Loucy (cell line): ENCODE results near the gene MAP4K2.

Source experiments
- H2AFZ ChIP-seq: fragments of 200-600 bp; sonication (generic); 2 replicates; pipeline ENCODE4 v1.6.0; 2016; ENCODE audit warnings: antibody characterized with exemption, mild to moderate bottlenecking, low read length, moderate library complexity
- H3F3A ChIP-seq: fragments of 200-600 bp; 2 replicates; pipeline ENCODE4 v1.6.0; 2016; ENCODE audit warnings: antibody characterized with exemption, low read depth, mild to moderate bottlenecking
- H3K27me3 ChIP-seq: fragments of 200-600 bp; sonication (generic); 2 replicates; pipeline ENCODE4 v1.6.1; 2014; ENCODE audit warnings: low read length, mild to moderate bottlenecking; ENCODE audit not compliant: insufficient read depth, poor library complexity, severe bottlenecking
- H3K36me3 ChIP-seq: fragments of 200-600 bp; sonication (generic); 2 replicates; pipeline ENCODE4 v1.6.1; 2016; ENCODE audit warnings: low read length; ENCODE audit not compliant: insufficient read depth
- H3K4me1 ChIP-seq: fragments of 200-600 bp; sonication (generic); 2 replicates; pipeline ENCODE4 v1.5.1; 2014; ENCODE audit warnings: low read length, mild to moderate bottlenecking; ENCODE audit not compliant: insufficient read depth, poor library complexity, severe bottlenecking
- H3K4me2 ChIP-seq: fragments of 200-600 bp; sonication (generic); 2 replicates; pipeline ENCODE4 v1.6.0; 2014; ENCODE audit warnings: antibody characterized with exemption, low read length, low read depth, mild to moderate bottlenecking; ENCODE audit not compliant: poor library complexity, severe bottlenecking
- H3K4me3 ChIP-seq: fragments of 200-600 bp; sonication (generic); 2 replicates; pipeline ENCODE4 v1.5.1; 2014; ENCODE audit warnings: low read length, mild to moderate bottlenecking, mixed read lengths; ENCODE audit not compliant: poor library complexity, severe bottlenecking
- H3K79me2 ChIP-seq: fragments of 200-600 bp; sonication (generic); 2 replicates; pipeline ENCODE4 v1.6.1; 2014; ENCODE audit warnings: low read length; ENCODE audit not compliant: insufficient read depth
- H3K9ac ChIP-seq: fragments of 200-600 bp; sonication (generic); 2 replicates; pipeline ENCODE4 v1.6.0; 2014; ENCODE audit warnings: mild to moderate bottlenecking, low read depth, low read length, moderate library complexity; ENCODE audit not compliant: poor library complexity, severe bottlenecking
- H3K9me2 ChIP-seq: fragments of 200-600 bp; sonication (generic); replicated peaks from 2 replicates; pipeline ENCODE4 v1.6.1; 2016; ENCODE audit warnings: low read depth, low read length, mixed read lengths
- H3K9me3 ChIP-seq: fragments of 200-600 bp; sonication (generic); 2 replicates; pipeline ENCODE4 v1.6.1; 2014; ENCODE audit warnings: mild to moderate bottlenecking, antibody characterized with exemption, low read length, low read depth; ENCODE audit not compliant: insufficient read depth
- H4K20me1 ChIP-seq: fragments of 200-600 bp; sonication (generic); 2 replicates; pipeline ENCODE4 v1.6.0; 2014; ENCODE audit warnings: antibody characterized with exemption, low read length, mild to moderate bottlenecking; ENCODE audit not compliant: insufficient read depth, poor library complexity, severe bottlenecking
- EZH2phosphoT487 ChIP-seq: fragments of 200-600 bp; IDR thresholded peaks from 2 replicates; pipeline ENCODE4 v1.6.1; 2018; ENCODE audit warnings: antibody characterized with exemption, mild to moderate bottlenecking, moderate library complexity, borderline replicate concordance
- TF ChIP-seq, protein P1 (sequence below): fragments of 200-600 bp; sonication (generic); conservative IDR thresholded peaks from 2 replicates; pipeline ENCODE4 v1.5.1; 2014; ENCODE audit warnings: mild to moderate bottlenecking, antibody characterized with exemption, low read length

Gene MAP4K2

DNA sequence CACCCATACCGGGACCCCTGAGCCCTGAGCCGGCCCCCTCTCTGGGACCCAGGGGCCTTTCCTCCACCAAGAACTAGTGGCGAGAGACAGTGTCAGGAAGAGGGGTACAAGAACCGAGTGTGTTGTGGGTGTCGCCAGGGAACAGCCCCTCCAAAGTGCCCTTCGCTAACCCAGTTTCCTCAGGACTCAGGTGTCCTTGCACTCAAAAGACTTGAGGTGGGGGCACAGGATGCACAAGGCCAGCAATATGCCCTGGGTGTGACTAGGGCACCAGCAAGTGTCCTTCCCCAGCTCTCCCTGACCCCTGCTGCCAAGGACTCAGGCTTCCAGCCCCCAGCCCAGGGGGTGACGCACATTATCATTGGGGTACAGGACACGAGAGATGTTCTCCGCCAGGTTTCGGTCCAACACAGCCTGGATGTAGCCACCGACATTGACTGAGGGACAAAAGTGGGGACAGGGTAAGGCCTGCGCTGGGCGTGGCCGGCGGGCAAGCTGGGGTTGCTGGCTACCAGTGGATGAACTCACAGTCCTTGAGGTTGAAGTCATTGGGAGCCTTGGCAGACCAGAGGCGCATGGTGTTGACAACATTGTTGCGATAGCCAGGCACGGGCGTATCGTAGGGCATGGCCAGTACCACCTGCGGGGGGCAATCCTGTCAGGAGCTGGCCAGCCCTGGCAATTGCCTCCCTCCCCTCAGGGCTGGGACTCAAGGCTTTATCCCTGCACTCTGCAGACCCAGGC, 47.9 kb downstream of the MAP4K2 start:
- no peak overlapping the region for H2AFZ ChIP-seq
- H3K4me1 ChIP-seq = peaks cover 5% of the 10 kb centered on the region
- H3K9me2 ChIP-seq = no peaks in the 10 kb centered on the region
- H3K79me2 ChIP-seq = no peaks in the 10 kb centered on the region
- no peak overlapping the region for H3K4me3 ChIP-seq
- H3K27me3 ChIP-seq = no peaks in the 10 kb centered on the region
- H4K20me1 ChIP-seq = no peaks in the 10 kb centered on the region
- H3F3A ChIP-seq = no peaks in the 10 kb centered on the region
- no peaks in the 10 kb centered on the region for H3K36me3 ChIP-seq
- TF ChIP-seq, protein P1, sequence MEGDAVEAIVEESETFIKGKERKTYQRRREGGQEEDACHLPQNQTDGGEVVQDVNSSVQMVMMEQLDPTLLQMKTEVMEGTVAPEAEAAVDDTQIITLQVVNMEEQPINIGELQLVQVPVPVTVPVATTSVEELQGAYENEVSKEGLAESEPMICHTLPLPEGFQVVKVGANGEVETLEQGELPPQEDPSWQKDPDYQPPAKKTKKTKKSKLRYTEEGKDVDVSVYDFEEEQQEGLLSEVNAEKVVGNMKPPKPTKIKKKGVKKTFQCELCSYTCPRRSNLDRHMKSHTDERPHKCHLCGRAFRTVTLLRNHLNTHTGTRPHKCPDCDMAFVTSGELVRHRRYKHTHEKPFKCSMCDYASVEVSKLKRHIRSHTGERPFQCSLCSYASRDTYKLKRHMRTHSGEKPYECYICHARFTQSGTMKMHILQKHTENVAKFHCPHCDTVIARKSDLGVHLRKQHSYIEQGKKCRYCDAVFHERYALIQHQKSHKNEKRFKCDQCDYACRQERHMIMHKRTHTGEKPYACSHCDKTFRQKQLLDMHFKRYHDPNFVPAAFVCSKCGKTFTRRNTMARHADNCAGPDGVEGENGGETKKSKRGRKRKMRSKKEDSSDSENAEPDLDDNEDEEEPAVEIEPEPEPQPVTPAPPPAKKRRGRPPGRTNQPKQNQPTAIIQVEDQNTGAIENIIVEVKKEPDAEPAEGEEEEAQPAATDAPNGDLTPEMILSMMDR = no peak
- no peak for TF ChIP-seq EZH2phosphoT487
- no peak overlapping the region for H3K4me2 ChIP-seq
- H3K9ac ChIP-seq = no peak overlapping the region
- H3K9me3 ChIP-seq = no peaks in the 10 kb centered on the region

DNA sequence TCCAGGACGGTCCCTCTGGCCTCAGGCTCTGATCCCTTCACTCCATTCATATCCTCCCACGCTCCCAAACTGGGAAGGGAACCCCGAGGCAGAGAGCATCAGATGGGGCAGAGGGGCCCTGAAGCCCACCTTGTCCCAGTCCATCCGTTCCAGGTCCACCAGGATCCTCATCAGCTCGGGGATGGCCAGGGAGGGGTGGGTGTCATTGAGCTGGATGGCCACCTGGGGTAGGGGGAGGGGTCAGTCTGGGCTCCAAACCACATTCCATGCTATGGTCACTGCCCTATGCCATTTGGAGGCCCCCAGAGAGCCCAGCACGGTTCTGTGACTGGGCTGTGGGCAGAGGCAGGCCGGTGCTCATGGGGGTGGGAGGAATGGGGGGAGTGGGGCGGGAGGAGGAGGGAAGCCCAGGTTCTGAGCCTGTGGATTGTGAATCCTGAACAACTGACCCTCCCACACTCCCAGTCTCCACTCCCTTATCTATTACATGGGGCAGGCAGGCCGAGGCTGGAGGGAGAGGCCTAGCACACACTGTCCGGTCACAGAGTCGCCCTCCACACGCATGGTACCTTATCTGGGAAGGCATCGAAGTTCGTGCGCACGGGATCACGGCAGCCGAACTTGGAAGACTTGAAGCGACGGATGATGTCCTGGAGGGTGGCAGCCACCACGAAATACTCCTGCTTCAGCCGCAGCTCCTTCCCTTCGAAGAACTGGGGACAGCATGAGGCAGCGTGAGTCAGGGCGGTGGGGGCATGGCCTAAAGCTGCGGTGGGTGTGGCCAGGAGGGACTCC, 48.7 kb downstream of the MAP4K2 start:
- no peaks in the 10 kb centered on the region for H3F3A ChIP-seq

DNA sequence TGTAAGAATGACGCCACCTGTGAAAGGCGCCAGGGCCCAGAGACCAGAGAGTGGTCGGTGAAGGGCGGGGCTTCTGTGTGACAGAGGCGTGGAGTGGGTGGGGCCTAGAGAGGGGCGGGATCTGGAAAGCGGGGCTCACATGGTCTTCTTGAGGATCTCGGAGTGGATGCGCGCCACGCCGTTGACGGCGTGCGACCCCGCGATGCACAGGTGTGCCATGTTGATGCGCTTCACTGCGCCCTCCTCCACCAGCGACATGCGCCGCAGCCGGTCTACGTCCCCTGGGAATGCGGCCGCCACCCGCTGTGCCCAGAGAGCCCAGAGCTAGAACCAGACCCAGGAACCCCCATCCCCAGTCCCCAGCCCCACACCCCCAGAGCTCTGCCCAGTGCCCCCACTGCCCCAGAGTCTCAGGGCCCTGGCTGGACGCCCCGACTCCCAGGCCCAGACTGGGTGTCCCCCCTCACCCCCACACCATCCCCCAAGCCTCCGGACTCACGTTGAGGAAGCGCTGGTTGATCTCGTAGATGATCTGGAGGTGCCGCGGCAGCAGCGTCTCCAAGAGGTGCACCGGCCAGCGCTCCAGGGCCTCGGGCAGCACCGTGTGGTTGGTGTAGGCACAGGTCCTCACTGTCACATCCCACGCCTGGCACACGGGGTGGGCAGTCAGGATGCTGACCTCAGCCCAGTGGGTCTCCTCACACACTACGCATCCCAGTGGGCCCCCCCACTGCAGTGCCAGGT, 49.5 kb downstream of the MAP4K2 start:
- no peak overlapping the region for H3K9ac ChIP-seq
- no peak overlapping the region for H2AFZ ChIP-seq
- no peak overlapping the region for H3K4me3 ChIP-seq
- H3K79me2 ChIP-seq = no peaks in the 10 kb centered on the region
- no peaks in the 10 kb centered on the region for H3F3A ChIP-seq
- no peaks in the 10 kb centered on the region for H3K36me3 ChIP-seq
- no peaks in the 10 kb centered on the region for H3K27me3 ChIP-seq
- TF ChIP-seq, protein P1 = no peak
- TF ChIP-seq EZH2phosphoT487 = no peak
- no peaks in the 10 kb centered on the region for H4K20me1 ChIP-seq
- H3K4me1 ChIP-seq = no peaks in the 10 kb centered on the region
- no peak overlapping the region for H3K4me2 ChIP-seq
- H3K9me2 ChIP-seq = no peaks in the 10 kb centered on the region
- H3K9me3 ChIP-seq = no peaks in the 10 kb centered on the region

More for the DNA sequence above, 48.7 kb downstream of the MAP4K2 start:
- Histone ChIP-seq H3K9ac (no peak overlapping the region), H3K4me2 (no peak overlapping the region), H4K20me1 (no peaks in the 10 kb centered on the region), H3K79me2 (no peaks in the 10 kb centered on the region), H3K27me3 (no peaks in the 10 kb centered on the region), H3K4me3 (no peak overlapping the region), H2AFZ (no peak overlapping the region), H3K9me3 (no peaks in the 10 kb centered on the region), H3K4me1 (no peaks in the 10 kb centered on the region), H3K36me3 (no peaks in the 10 kb centered on the region), H3K9me2 (no peaks in the 10 kb centered on the region)
- TF ChIP-seq, protein P1 = no peak
- no peak for TF ChIP-seq EZH2phosphoT487
